HG03097 (cell line): ENCODE results near the gene LYZL2.
"Not testable (repeated sequence)": the region's sequence is repeated elsewhere in the genome, so short reads cannot be mapped to it uniquely, and the experiment has no call there.

Experiments
- ATAC-seq: cut with Tn5 transposase; IDR thresholded peaks from one replicate; pipeline ENCODE4 v1.9.1; 2021; ENCODE audit not compliant: unreplicated experiment, low FRiP score

Gene LYZL2

GRCh38 chr10:30639946-30640786 lies 10.6 kb upstream of the LYZL2 start:
- no peak for ATAC-seq

- ATAC-seq, result no peak
Measured at GRCh38 chr10:30637881-30638467, 8.4 kb upstream of the LYZL2 start.

- ATAC-seq, result no peak
Measured at GRCh38 chr10:30631188-30631587, 1.6 kb upstream of the LYZL2 start.

- ATAC-seq, result no peak
Measured at GRCh38 chr10:30630571-30630970, 1.0 kb upstream of the LYZL2 start.

GRCh38 chr10:30628576-30628975 lies 977 bp downstream of the LYZL2 start:
- not testable (repeated sequence) for ATAC-seq

GRCh38 chr10:30626837-30627236 lies 2.7 kb downstream of the LYZL2 start:
- not testable (repeated sequence) for ATAC-seq

- ATAC-seq, result not testable (repeated sequence)
Measured at GRCh38 chr10:30626196-30626595, 3.4 kb downstream of the LYZL2 start.

- no peak for ATAC-seq
Measured at GRCh38 chr10:30625080-30625479, 4.5 kb downstream of the LYZL2 start.

GRCh38 chr10:30619966-30620365 lies 9.6 kb downstream of the LYZL2 start:
- no peak for ATAC-seq

GRCh38 chr10:30617070-30617469 lies 12.5 kb downstream of the LYZL2 start:
- ATAC-seq, result no peak

GRCh38 chr10:30611041-30611440 lies 18.5 kb downstream of the LYZL2 start:
- not testable (repeated sequence) for ATAC-seq

GRCh38 chr10:30607814-30608213 lies 21.7 kb downstream of the LYZL2 start:
- no peak for ATAC-seq

- ATAC-seq, result no peak
Measured at GRCh38 chr10:30606313-30606712, 23.2 kb downstream of the LYZL2 start.

GRCh38 chr10:30605341-30606121 lies 24.0 kb downstream of the LYZL2 start:
- ATAC-seq, result not testable (repeated sequence)

- no peak for ATAC-seq
Measured at GRCh38 chr10:30603589-30603988, 26.0 kb downstream of the LYZL2 start.

GRCh38 chr10:30602747-30603146 lies 26.8 kb downstream of the LYZL2 start:
- ATAC-seq, result no peak

GRCh38 chr10:30600005-30600404 lies 29.5 kb downstream of the LYZL2 start:
- ATAC-seq, result no peak

- no peak for ATAC-seq
Measured at GRCh38 chr10:30598105-30598776, 31.3 kb downstream of the LYZL2 start.

- not testable (repeated sequence) for ATAC-seq
Measured at GRCh38 chr10:30597433-30597824, 32.1 kb downstream of the LYZL2 start.

GRCh38 chr10:30596493-30597432 lies 32.8 kb downstream of the LYZL2 start:
- not testable (repeated sequence) for ATAC-seq
